ENCODE measurements around the gene AKAP8.

GRCh38 chr19:15427350-15427700 is 47.7 kb upstream of the AKAP8 start:
- TF ChIP-seq, protein P1, sequence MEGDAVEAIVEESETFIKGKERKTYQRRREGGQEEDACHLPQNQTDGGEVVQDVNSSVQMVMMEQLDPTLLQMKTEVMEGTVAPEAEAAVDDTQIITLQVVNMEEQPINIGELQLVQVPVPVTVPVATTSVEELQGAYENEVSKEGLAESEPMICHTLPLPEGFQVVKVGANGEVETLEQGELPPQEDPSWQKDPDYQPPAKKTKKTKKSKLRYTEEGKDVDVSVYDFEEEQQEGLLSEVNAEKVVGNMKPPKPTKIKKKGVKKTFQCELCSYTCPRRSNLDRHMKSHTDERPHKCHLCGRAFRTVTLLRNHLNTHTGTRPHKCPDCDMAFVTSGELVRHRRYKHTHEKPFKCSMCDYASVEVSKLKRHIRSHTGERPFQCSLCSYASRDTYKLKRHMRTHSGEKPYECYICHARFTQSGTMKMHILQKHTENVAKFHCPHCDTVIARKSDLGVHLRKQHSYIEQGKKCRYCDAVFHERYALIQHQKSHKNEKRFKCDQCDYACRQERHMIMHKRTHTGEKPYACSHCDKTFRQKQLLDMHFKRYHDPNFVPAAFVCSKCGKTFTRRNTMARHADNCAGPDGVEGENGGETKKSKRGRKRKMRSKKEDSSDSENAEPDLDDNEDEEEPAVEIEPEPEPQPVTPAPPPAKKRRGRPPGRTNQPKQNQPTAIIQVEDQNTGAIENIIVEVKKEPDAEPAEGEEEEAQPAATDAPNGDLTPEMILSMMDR (IDR thresholded peaks at IDR 0.05) = no peak
- no peak for TF ChIP-seq POLR2A (IDR thresholded peaks at IDR 0.05)
